ENCODE data around the gene CAPN13.

CAPN13 gene

DNA sequence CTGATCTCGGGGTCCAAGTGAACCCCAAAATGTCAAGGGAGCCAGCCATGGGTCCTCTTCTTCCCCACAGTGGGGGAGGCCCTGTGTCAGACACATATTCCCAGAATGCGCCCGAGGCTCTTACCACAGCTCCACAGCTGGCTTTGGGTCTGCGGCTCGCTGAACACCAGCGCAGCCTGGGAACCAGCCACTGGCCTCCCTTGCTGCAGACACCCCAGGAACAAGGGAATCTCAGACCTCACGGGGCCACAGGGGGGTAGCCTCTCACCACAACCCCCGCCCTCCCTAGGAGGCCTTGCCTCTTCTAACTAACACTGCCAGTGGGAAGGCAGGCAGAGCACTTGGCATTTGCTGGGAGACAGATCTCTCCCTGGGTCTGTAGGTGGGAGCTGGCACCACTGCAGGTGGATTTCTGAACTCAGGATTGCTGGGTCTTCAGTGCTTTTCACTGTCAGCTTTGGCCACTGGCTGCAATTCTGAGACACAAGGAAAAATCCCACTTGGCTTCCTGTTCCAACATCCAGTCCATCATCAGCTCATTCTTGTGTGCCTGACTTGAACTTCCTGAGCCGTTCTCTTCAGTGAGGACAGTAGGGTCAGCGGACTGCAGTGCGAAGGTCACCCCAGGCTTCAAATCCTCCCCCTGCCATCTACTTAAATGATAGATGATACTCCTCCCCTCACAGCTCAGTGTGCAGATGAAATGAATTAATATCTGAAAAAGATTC, 128.7 kb downstream of the CAPN13 start:
- DNase-seq = no peak

GRCh38 chr2:30677861-30678385, 129.3 kb downstream of the CAPN13 start:
- no peak for DNase-seq

DNA sequence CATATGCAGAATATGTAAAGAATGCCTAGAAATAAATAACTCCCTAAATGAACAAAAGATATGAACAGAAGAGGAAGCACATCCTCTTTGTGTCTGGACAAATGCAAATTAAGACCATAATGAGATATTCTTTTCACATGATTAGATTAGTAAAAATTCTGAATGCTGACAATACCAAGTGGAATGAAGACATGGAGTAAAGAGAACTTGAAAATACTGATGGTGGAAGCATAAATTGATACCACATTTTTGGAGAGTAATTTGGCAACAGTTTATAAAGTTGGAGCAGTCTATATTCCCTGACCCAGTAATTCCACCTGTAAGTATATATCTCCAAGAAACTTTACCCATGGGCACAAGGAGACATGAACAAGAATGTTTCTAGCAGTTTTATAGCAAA, 130.0 kb downstream of the CAPN13 start:
- no peak for DNase-seq

GRCh38 chr2:30675758-30676157, 131.5 kb downstream of the CAPN13 start:
- DNase-seq = peak; percentile 47

GRCh38 chr2:30673127-30673526, 134.1 kb downstream of the CAPN13 start:
- no peak for DNase-seq

All from EL (cell line).